Measurements from ENCODE around the gene BOLA3.

DNA sequence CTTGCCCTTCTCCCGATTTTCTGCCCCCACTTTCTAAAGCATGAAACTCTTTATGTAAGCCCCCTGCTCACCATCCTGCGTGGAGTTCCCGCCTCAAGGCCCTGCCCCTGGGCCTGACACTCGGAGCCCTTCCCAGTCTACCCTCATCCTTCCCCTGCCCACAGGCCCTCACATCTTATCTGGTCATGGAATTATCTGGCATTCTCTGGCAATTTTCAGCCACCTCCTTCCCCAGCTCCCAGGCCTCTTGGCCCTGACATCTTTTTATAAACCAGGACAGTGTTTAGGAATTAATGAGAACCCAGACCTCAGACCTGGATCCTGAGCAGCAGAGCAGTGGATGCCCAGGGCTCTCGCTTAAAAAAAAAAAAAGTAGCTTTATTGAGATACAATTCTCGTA lies 61.7 kb downstream of the BOLA3 start:
- TF ChIP-seq, protein P1, sequence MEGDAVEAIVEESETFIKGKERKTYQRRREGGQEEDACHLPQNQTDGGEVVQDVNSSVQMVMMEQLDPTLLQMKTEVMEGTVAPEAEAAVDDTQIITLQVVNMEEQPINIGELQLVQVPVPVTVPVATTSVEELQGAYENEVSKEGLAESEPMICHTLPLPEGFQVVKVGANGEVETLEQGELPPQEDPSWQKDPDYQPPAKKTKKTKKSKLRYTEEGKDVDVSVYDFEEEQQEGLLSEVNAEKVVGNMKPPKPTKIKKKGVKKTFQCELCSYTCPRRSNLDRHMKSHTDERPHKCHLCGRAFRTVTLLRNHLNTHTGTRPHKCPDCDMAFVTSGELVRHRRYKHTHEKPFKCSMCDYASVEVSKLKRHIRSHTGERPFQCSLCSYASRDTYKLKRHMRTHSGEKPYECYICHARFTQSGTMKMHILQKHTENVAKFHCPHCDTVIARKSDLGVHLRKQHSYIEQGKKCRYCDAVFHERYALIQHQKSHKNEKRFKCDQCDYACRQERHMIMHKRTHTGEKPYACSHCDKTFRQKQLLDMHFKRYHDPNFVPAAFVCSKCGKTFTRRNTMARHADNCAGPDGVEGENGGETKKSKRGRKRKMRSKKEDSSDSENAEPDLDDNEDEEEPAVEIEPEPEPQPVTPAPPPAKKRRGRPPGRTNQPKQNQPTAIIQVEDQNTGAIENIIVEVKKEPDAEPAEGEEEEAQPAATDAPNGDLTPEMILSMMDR (IDR thresholded peaks at IDR 0.05; ENCODE audit: low read depth, low read length) = no peak
- TF ChIP-seq POLR2A (IDR thresholded peaks at IDR 0.05; ENCODE audit: extremely low read depth, insufficient read length) (no peak), MYC (IDR thresholded peaks at IDR 0.05; ENCODE audit: low read depth, low read length) (no peak)

All from NB4 (cell line).